Measurements from ENCODE around the gene WNT10A. TPM values are rescaled to one million over a fixed set of nuclear protein-coding genes. Genes with fewer than 3 reads are reported as not detected.

The WNT10A gene
- total and polyA plus RNA-seq, 2 experiments from 2014 or later = 1.9 TPM

DNA sequence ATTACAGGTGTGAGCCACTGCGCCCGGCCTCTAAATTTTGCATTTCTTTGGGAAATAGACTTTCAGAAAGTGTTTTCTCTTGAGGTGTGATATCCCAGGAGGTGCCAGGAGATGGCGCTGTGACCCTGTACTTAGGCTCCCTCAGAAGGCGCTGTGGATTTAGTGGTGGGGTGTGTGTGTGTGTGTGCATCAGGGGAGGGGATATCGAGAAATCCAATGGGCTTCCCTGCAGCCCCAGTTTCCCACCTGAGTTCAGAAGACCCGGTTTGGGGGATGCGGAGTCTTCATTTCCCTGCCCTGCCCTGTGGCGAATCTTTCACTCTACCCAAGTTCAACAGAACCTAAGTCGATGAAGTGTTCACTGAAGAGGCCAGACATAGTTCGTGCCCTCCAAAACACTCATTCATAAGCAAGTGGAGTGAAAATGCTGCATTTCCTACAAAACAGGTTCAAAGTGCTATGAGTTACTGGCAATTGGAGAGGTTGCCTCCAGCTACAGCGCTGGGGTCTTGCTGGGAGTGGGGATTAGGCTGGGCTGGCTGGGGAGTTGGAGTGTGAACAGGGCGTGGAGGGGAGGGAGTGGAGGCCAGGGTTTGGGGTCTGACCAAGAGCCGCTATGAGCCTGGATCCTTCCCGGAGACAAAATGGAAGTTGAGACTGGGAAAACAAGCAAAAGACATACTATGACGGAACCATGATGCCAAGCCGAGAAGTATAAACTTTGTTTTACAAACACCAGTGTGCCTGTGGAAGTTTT lies 27.6 kb upstream of the WNT10A start:
- peak; percentile 82 for DNase-seq (ENCODE audit: low spot score)
- no peaks in the 10 kb centered on the region for H3K4me1 ChIP-seq (ENCODE audit: insufficient read depth)
- H3K9me2 ChIP-seq (replicated peaks; ENCODE audit: insufficient read depth) = no peaks in the 10 kb centered on the region
- H4K20me1 ChIP-seq (ENCODE audit: insufficient read depth, poor library complexity, severe bottlenecking) = no peaks in the 10 kb centered on the region
- H2AFZ ChIP-seq = no peak overlapping the region
- 38% methylated on average over 16 of the region's 16 CpGs for WGBS (ENCODE audit: low lambda C conversion rate, missing lambda C conversion rate)
- no peak overlapping the region for H3K4me2 ChIP-seq
- no peaks in the 10 kb centered on the region for H3K79me2 ChIP-seq
- H3K36me3 ChIP-seq (replicated peaks; ENCODE audit: insufficient read depth, low read depth) = no peaks in the 10 kb centered on the region
- no peak overlapping the region for H3K27ac ChIP-seq
- H3K9me3 ChIP-seq (ENCODE audit: low read depth) = no peaks in the 10 kb centered on the region
- no peak overlapping the region for H3K4me3 ChIP-seq
- peaks cover 44% of the 10 kb centered on the region for H3K27me3 ChIP-seq
- TF ChIP-seq, protein P1, sequence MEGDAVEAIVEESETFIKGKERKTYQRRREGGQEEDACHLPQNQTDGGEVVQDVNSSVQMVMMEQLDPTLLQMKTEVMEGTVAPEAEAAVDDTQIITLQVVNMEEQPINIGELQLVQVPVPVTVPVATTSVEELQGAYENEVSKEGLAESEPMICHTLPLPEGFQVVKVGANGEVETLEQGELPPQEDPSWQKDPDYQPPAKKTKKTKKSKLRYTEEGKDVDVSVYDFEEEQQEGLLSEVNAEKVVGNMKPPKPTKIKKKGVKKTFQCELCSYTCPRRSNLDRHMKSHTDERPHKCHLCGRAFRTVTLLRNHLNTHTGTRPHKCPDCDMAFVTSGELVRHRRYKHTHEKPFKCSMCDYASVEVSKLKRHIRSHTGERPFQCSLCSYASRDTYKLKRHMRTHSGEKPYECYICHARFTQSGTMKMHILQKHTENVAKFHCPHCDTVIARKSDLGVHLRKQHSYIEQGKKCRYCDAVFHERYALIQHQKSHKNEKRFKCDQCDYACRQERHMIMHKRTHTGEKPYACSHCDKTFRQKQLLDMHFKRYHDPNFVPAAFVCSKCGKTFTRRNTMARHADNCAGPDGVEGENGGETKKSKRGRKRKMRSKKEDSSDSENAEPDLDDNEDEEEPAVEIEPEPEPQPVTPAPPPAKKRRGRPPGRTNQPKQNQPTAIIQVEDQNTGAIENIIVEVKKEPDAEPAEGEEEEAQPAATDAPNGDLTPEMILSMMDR (IDR thresholded peaks at IDR 0.05; ENCODE audit: poor library complexity) = peak; percentile 77
- TF ChIP-seq EZH2phosphoT487 (IDR thresholded peaks at IDR 0.05; ENCODE audit: low read depth, severe bottlenecking, unreplicated experiment) (no peak), EZH2 (IDR thresholded peaks at IDR 0.05; ENCODE audit: borderline replicate concordance) (no peak)

DNA sequence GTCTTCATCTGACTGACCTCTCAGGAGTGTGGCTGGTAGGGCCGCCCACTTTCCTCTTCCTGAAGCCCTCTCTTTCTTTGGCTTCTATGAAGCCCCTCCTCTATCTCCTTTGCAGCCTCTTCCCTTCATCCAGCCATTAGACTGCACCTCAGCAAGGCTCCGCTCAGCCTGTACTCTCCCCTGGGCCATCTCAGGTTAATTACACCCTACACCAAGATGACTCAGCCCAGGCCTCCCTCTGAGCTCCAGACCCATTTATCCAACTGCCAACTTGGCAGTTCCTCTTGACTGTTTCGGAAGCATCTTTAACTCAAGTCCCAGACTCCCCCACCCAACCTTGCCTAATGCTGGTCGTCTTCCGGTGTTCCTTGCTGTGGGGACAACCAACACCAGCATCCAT lies 26.9 kb upstream of the WNT10A start:
- Histone ChIP-seq H3K79me2 (no peaks in the 10 kb centered on the region), H3K4me1 (ENCODE audit: insufficient read depth) (peaks cover 3% of the 10 kb centered on the region), H3K36me3 (replicated peaks; ENCODE audit: insufficient read depth, low read depth) (no peaks in the 10 kb centered on the region), H3K27ac (no peak overlapping the region), H2AFZ (no peak overlapping the region), H3K27me3 (peaks cover 51% of the 10 kb centered on the region), H3K9me3 (ENCODE audit: low read depth) (no peaks in the 10 kb centered on the region), H4K20me1 (ENCODE audit: insufficient read depth, poor library complexity, severe bottlenecking) (no peaks in the 10 kb centered on the region), H3K4me2 (no peak overlapping the region), H3K4me3 (no peak overlapping the region), H3K9me2 (replicated peaks; ENCODE audit: insufficient read depth) (no peaks in the 10 kb centered on the region)
- WGBS (ENCODE audit: low lambda C conversion rate, missing lambda C conversion rate) = 46% methylated on average over 5 of the region's 5 CpGs
- TF ChIP-seq, protein P1 (IDR thresholded peaks at IDR 0.05; ENCODE audit: poor library complexity) = no peak
- no peak for TF ChIP-seq EZH2phosphoT487 (IDR thresholded peaks at IDR 0.05; ENCODE audit: low read depth, severe bottlenecking, unreplicated experiment)
- no peak for TF ChIP-seq EZH2 (IDR thresholded peaks at IDR 0.05; ENCODE audit: borderline replicate concordance)
- DNase-seq (ENCODE audit: low spot score) = peak; percentile 60

DNA sequence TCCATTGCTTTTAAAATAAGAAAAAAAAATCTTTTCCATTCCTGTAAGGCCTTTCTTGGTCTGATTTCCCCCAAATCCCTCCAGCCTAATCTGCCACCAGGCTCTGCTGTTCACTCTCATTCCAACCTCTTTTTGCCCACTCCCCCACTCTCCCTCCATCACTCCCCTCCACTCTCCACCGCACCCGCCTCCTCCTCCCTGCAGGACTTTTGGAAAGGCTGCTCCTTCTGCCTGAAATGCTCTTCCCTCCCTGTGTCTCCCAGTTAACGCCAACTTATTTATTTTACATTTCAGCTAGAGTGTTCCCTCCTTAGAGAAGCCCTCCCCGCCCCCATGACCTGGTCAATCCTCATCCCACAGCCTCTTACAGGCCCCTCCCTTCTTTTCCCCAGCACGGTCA lies 25.8 kb upstream of the WNT10A start:
- no peaks in the 10 kb centered on the region for H3K79me2 ChIP-seq
- DNase-seq (ENCODE audit: low spot score) = no peak
- no peaks in the 10 kb centered on the region for H3K36me3 ChIP-seq (replicated peaks; ENCODE audit: insufficient read depth, low read depth)
- 54% methylated on average over 5 of the region's 5 CpGs for WGBS (ENCODE audit: low lambda C conversion rate, missing lambda C conversion rate)
- TF ChIP-seq EZH2phosphoT487 (IDR thresholded peaks at IDR 0.05; ENCODE audit: low read depth, severe bottlenecking, unreplicated experiment) = no peak
- TF ChIP-seq, protein P1 (IDR thresholded peaks at IDR 0.05; ENCODE audit: poor library complexity) = no peak
- TF ChIP-seq EZH2 (IDR thresholded peaks at IDR 0.05; ENCODE audit: borderline replicate concordance) = no peak
- H3K27me3 ChIP-seq = peaks cover 58% of the 10 kb centered on the region
- H3K9me2 ChIP-seq (replicated peaks; ENCODE audit: insufficient read depth) = no peaks in the 10 kb centered on the region
- H3K4me2 ChIP-seq = no peak overlapping the region
- no peak overlapping the region for H3K27ac ChIP-seq
- peaks cover 9% of the 10 kb centered on the region for H3K4me1 ChIP-seq (ENCODE audit: insufficient read depth)
- H3K9me3 ChIP-seq (ENCODE audit: low read depth) = no peaks in the 10 kb centered on the region
- no peak overlapping the region for H2AFZ ChIP-seq
- no peak overlapping the region for H3K4me3 ChIP-seq
- H4K20me1 ChIP-seq (ENCODE audit: insufficient read depth, poor library complexity, severe bottlenecking) = no peaks in the 10 kb centered on the region

All from hepatocyte (in vitro differentiated cells).